HUDEP-2 (cell line): ENCODE results near the gene RAE1.

Source experiments
- DNase-seq, 76 experiments: peaks; one replicate each; lab custom pipeline; 2025; ENCODE audit not compliant: unreplicated experiment in 76 of 76; lab: John Stamatoyannopoulos, UW

RAE1 gene

GRCh38 chr20:57398901-57399535 is 48.0 kb downstream of the RAE1 start:
- no peak for DNase-seq

- no peak for DNase-seq
Measured at GRCh38 chr20:57399587-57400155, 48.6 kb downstream of the RAE1 start.

- no peak for DNase-seq
Measured at GRCh38 chr20:57400231-57400701, 49.2 kb downstream of the RAE1 start.

GRCh38 chr20:57400821-57401564 is 49.9 kb downstream of the RAE1 start:
- DNase-seq = no peak

GRCh38 chr20:57401565-57401918 is 50.5 kb downstream of the RAE1 start:
- no peak for DNase-seq

- no peak for DNase-seq
Measured at GRCh38 chr20:57402206-57403125, 51.4 kb downstream of the RAE1 start.

- DNase-seq = no peak
Measured at GRCh38 chr20:57403216-57403615, 52.2 kb downstream of the RAE1 start.

GRCh38 chr20:57404006-57404405 is 53.0 kb downstream of the RAE1 start:
- no peak for DNase-seq

- no peak for DNase-seq
Measured at GRCh38 chr20:57404419-57405072, 53.5 kb downstream of the RAE1 start.

GRCh38 chr20:57405236-57406016 is 54.4 kb downstream of the RAE1 start:
- DNase-seq = no peak

GRCh38 chr20:57407541-57407956 is 56.5 kb downstream of the RAE1 start:
- no peak for DNase-seq

- DNase-seq = no peak
Measured at GRCh38 chr20:57408131-57408530, 57.1 kb downstream of the RAE1 start.

- peak in 18 of 76 experiments; percentile 6 to 55 (median 18) for DNase-seq
Measured at GRCh38 chr20:57408536-57409233, 57.6 kb downstream of the RAE1 start.

- DNase-seq = peak in 15 of 76 experiments; percentile 4 to 43 (median 21)
Measured at GRCh38 chr20:57409316-57409671, 58.2 kb downstream of the RAE1 start.

GRCh38 chr20:57409672-57410397 is 58.8 kb downstream of the RAE1 start:
- DNase-seq = peak in 75 of 76 experiments; percentile 42 to 98 (median 81)

- peak in 41 of 76 experiments; percentile 10 to 84 (median 37) for DNase-seq
Measured at GRCh38 chr20:57410398-57410920, 59.4 kb downstream of the RAE1 start.

- DNase-seq = peak in 2 of 76 experiments; percentile 9 to 47
Measured at GRCh38 chr20:57410924-57411323, 59.9 kb downstream of the RAE1 start.
